ENCODE results near the gene PAPPA. TPM values are rescaled to one million over a fixed set of nuclear protein-coding genes. Genes with fewer than 3 reads are reported as not detected.

The PAPPA gene
- polyA plus RNA-seq, 4 donors: 4.1 to 7.6 (median 4.3) TPM

GRCh38 chr9:116372786-116373185 lies 219.2 kb downstream of the PAPPA start:
- DNase-seq (ENCODE audit: low read depth in 4 of 4, low spot score in 3 of 4): no peak

- DNase-seq (ENCODE audit: low read depth in 4 of 4, low spot score in 3 of 4): no peak
These were observed 223.7 kb downstream of the PAPPA start for GRCh38 chr9:116377179-116377798.

GRCh38 chr9:116378873-116379272 lies 225.3 kb downstream of the PAPPA start:
- DNase-seq (ENCODE audit: low read depth in 4 of 4, low spot score in 3 of 4): no peak

- DNase-seq (ENCODE audit: low read depth in 4 of 4, low spot score in 3 of 4): no peak
These were observed 226.2 kb downstream of the PAPPA start for GRCh38 chr9:116379821-116380220.

- DNase-seq (ENCODE audit: low read depth in 4 of 4, low spot score in 3 of 4): no peak
These were observed 227.0 kb downstream of the PAPPA start for GRCh38 chr9:116380496-116380995.

GRCh38 chr9:116381350-116381749 lies 227.8 kb downstream of the PAPPA start:
- no peak for DNase-seq (ENCODE audit: low read depth in 4 of 4, low spot score in 3 of 4)

- DNase-seq (ENCODE audit: low read depth in 4 of 4, low spot score in 3 of 4): no peak
These were observed 228.5 kb downstream of the PAPPA start for GRCh38 chr9:116382053-116382452.

GRCh38 chr9:116383133-116383532 lies 229.5 kb downstream of the PAPPA start:
- no peak for DNase-seq (ENCODE audit: low read depth in 4 of 4, low spot score in 3 of 4)

- DNase-seq (ENCODE audit: low read depth in 4 of 4, low spot score in 3 of 4): no peak
These were observed 230.3 kb downstream of the PAPPA start for GRCh38 chr9:116383936-116384335.

- no peak for DNase-seq (ENCODE audit: low read depth in 4 of 4, low spot score in 3 of 4)
These were observed 234.5 kb downstream of the PAPPA start for GRCh38 chr9:116387934-116388698.

- DNase-seq (ENCODE audit: low read depth in 4 of 4, low spot score in 3 of 4): no peak
These were observed 236.1 kb downstream of the PAPPA start for GRCh38 chr9:116389541-116390302.

- DNase-seq (ENCODE audit: low read depth in 4 of 4, low spot score in 3 of 4): no peak
These were observed 237.0 kb downstream of the PAPPA start for GRCh38 chr9:116390303-116391228.

- DNase-seq (ENCODE audit: low read depth in 4 of 4, low spot score in 3 of 4): no peak
These were observed 237.8 kb downstream of the PAPPA start for GRCh38 chr9:116391306-116391900.

- DNase-seq (ENCODE audit: low read depth in 4 of 4, low spot score in 3 of 4): no peak
These were observed 239.6 kb downstream of the PAPPA start for GRCh38 chr9:116393198-116393597.

- no peak for DNase-seq (ENCODE audit: low read depth in 4 of 4, low spot score in 3 of 4)
These were observed 240.5 kb downstream of the PAPPA start for GRCh38 chr9:116394070-116394469.

GRCh38 chr9:116394894-116395698 lies 241.5 kb downstream of the PAPPA start:
- DNase-seq (ENCODE audit: low read depth in 4 of 4, low spot score in 3 of 4): no peak

- no peak for DNase-seq (ENCODE audit: low read depth in 4 of 4, low spot score in 3 of 4)
These were observed 242.1 kb downstream of the PAPPA start for GRCh38 chr9:116395699-116396037.

GRCh38 chr9:116403171-116403570 lies 249.6 kb downstream of the PAPPA start:
- DNase-seq (ENCODE audit: low read depth in 4 of 4, low spot score in 3 of 4): no peak

- no peak for DNase-seq (ENCODE audit: low read depth in 4 of 4, low spot score in 3 of 4)
These were observed 250.6 kb downstream of the PAPPA start for GRCh38 chr9:116404228-116404627.
